SK-N-SH (cell line): Measurements from ENCODE around the gene SORBS1. TPM values are rescaled to one million over a fixed set of nuclear protein-coding genes. Genes with fewer than 3 reads are reported as not detected.

Source experiments
- CTCF ChIA-PET: fragments of 300-600, 350-600 bp; formaldehyde crosslinking; extraction: SDS; loops from one replicate; lab custom pipeline; 2021; lab: Yijun Ruan, JAX
- POLR2A ChIA-PET: fragments of 350-600 bp; sonication (Branson Sonifier 250); formaldehyde crosslinking; extraction: SDS; loops from one replicate; lab custom pipeline; 2020; ENCODE audit warnings: antibody characterized with exemption, inconsistent platforms; lab: Yijun Ruan, JAX
- DNase-seq: peaks from one replicate; pipeline ENCODE4 v3.0.0; 2012
- H2AFZ ChIP-seq: fragments of 200-600 bp; sonication (generic); 2 replicates; pipeline ENCODE4 v1.8.1; 2016; ENCODE audit warnings: antibody characterized with exemption, mild to moderate bottlenecking, low read depth
- H3F3A ChIP-seq: fragments of 200-600 bp; sonication (generic); replicated peaks from 2 replicates; pipeline ENCODE3; 2016; ENCODE audit warnings: antibody characterized with exemption, mild to moderate bottlenecking; ENCODE audit not compliant: insufficient read depth
- H3K27ac ChIP-seq, 2 experiments: fragments of 200-500 bp in 1 of 2; fragments of 200-600 bp in 1 of 2; sonication (Bioruptor generic) in 1 of 2; sonication (generic), shearing (Covaris generic) in 1 of 2; 2 replicates each; pipeline versions ENCODE4 v1.5.1 to v1.6.1; 2014 to 2016; ENCODE audit warnings: low read depth in 2 of 2, inconsistent platforms in 1 of 2, low read length in 1 of 2, mild to moderate bottlenecking in 1 of 2, mixed read lengths in 1 of 2
- H3K27me3 ChIP-seq: fragments of 200-600 bp; sonication (generic), shearing (Covaris generic); 2 replicates; pipeline ENCODE4 v1.6.1; 2016; ENCODE audit warnings: mixed run types; ENCODE audit not compliant: insufficient read depth
- H3K36me3 ChIP-seq, 2 experiments: fragments of 200-500 bp in 1 of 2; fragments of 200-600 bp in 1 of 2; sonication (Bioruptor generic) in 1 of 2; sonication (generic) in 1 of 2; replicated peaks in 1 of 2; 2 replicates each; pipeline versions ENCODE3 to v1.5.1; 2014 to 2016; ENCODE audit warnings: low read length in 1 of 2, mild to moderate bottlenecking in 1 of 2; ENCODE audit not compliant: insufficient read depth in 2 of 2, control insufficient read depth in 1 of 2
- H3K4me1 ChIP-seq, 2 experiments: fragments of 200-500 bp in 1 of 2; fragments of 200-600 bp in 1 of 2; sonication (Bioruptor generic) in 1 of 2; sonication (generic), shearing (Covaris generic) in 1 of 2; 2 replicates each; pipeline versions ENCODE4 v1.5.1 to v1.6.1; 2014 to 2016; ENCODE audit warnings: low read depth in 1 of 2, low read length in 1 of 2, mixed run types in 1 of 2; ENCODE audit not compliant: insufficient read depth in 2 of 2, control insufficient read depth in 1 of 2
- H3K4me2 ChIP-seq: fragments of 200-600 bp; sonication (generic), shearing (Covaris generic); 2 replicates; pipeline ENCODE4 v1.6.1; 2017; ENCODE audit warnings: mixed run types
- H3K4me3 ChIP-seq, 2 experiments: fragments of 200-500 bp in 1 of 2; fragments of 200-600 bp in 1 of 2; sonication (Bioruptor generic) in 1 of 2; sonication (generic), shearing (Covaris generic) in 1 of 2; 2 replicates each; pipeline versions ENCODE4 v1.5.1 to v1.8.1; 2014 to 2016; ENCODE audit warnings: low read depth in 2 of 2, inconsistent platforms in 1 of 2, low read length in 1 of 2, mild to moderate bottlenecking in 1 of 2, mixed read lengths in 1 of 2, moderate library complexity in 1 of 2
- H3K79me2 ChIP-seq: fragments of 200-600 bp; sonication (generic); 2 replicates; pipeline ENCODE4 v1.8.1; 2017; ENCODE audit warnings: mild to moderate bottlenecking; ENCODE audit not compliant: insufficient read depth
- H3K9ac ChIP-seq: fragments of 200-600 bp; sonication (generic); 2 replicates; pipeline ENCODE4 v1.6.1; 2017; ENCODE audit warnings: mixed run types
- H3K9me2 ChIP-seq: fragments of 200-600 bp; sonication (generic); 2 replicates; pipeline ENCODE4 v1.6.1; 2017; ENCODE audit warnings: mixed run types
- H3K9me3 ChIP-seq: fragments of 200-600 bp; sonication (generic); 2 replicates; pipeline ENCODE4 v1.6.1; 2017; ENCODE audit warnings: mixed run types, mild to moderate bottlenecking, moderate library complexity
- H4K20me1 ChIP-seq: fragments of 200-600 bp; sonication (generic); 2 replicates; pipeline ENCODE4 v1.6.1; 2017; ENCODE audit warnings: mild to moderate bottlenecking, mixed run types; ENCODE audit not compliant: insufficient read depth
- ELF1 ChIP-seq: IDR thresholded peaks from 2 replicates; pipeline ENCODE4 v1.4.0; 2012
- EP300 ChIP-seq, 2 experiments: IDR thresholded peaks; 2 replicates each; pipeline versions ENCODE4 v1.4.0 to v1.6.1; 2012; ENCODE audit warnings: borderline replicate concordance in 1 of 2, low read depth in 1 of 2, low read length in 1 of 2
- FOSL2 ChIP-seq: IDR thresholded peaks from 2 replicates; pipeline ENCODE4 v1.4.0; 2012; ENCODE audit warnings: low read depth, mild to moderate bottlenecking, moderate library complexity, borderline replicate concordance
- NRF1 ChIP-seq: IDR thresholded peaks from 2 replicates; pipeline ENCODE4 v1.6.1; 2012; ENCODE audit warnings: low read depth, mild to moderate bottlenecking, low read length
- POLR2AphosphoS5 ChIP-seq: IDR thresholded peaks from 2 replicates; pipeline ENCODE4 v1.6.1; 2012; ENCODE audit warnings: low read depth, low read length
- TAF1 ChIP-seq: IDR thresholded peaks from 2 replicates; pipeline ENCODE4 v1.6.1; 2012; ENCODE audit warnings: low read depth, mild to moderate bottlenecking, low read length, moderate library complexity, borderline replicate concordance
- TCF12 ChIP-seq: IDR thresholded peaks from 2 replicates; pipeline ENCODE4 v1.4.0; 2012
- TEAD4 ChIP-seq: IDR thresholded peaks from 2 replicates; pipeline ENCODE4 v1.4.0; 2012; ENCODE audit warnings: mild to moderate bottlenecking, borderline replicate concordance; ENCODE audit not compliant: insufficient read depth
- WGBS: methylation state at CpG from one replicate; pipeline ENCODE4 v1.1.6; 2017; ENCODE audit warnings: low lambda C conversion rate; 5-methylcytosine and 5-hydroxymethylcytosine counted together
- polyA plus RNA-seq, 3 experiments: library from polyadenylated mRNA; depleted of rRNA; stranded (reverse); fragments of >200 nt; gene quantifications; 2 replicates each; pipeline ENCODE4 v1.2.3, GENCODE V29; 2012
- TF ChIP-seq, protein P1 (sequence below): IDR thresholded peaks from 2 replicates; pipeline ENCODE4 v1.6.1; 2012; ENCODE audit warnings: mild to moderate bottlenecking, low read depth, low read length, moderate library complexity
- TF ChIP-seq, protein P2 (sequence below): fragments of 150-350 bp; IDR thresholded peaks from 2 replicates; pipeline ENCODE4 v1.6.1; 2017; ENCODE audit warnings: antibody characterized with exemption, low read length, low read depth, borderline replicate concordance
- TF ChIP-seq, protein P3 (sequence below): fragments of 200-600 bp; sonication (generic); IDR thresholded peaks from 2 replicates; pipeline ENCODE4 v1.6.1; 2017; ENCODE audit warnings: antibody characterized with exemption, mild to moderate bottlenecking, moderate library complexity
- TF ChIP-seq, protein P4 (sequence below): IDR thresholded peaks from 2 replicates; pipeline ENCODE4 v1.4.0; 2012; ENCODE audit warnings: low read depth, borderline replicate concordance

SORBS1 gene
- polyA plus RNA-seq, 1 of the 3 experiments (the other 2 are of a cell fraction) = 0.36 TPM

DNA sequence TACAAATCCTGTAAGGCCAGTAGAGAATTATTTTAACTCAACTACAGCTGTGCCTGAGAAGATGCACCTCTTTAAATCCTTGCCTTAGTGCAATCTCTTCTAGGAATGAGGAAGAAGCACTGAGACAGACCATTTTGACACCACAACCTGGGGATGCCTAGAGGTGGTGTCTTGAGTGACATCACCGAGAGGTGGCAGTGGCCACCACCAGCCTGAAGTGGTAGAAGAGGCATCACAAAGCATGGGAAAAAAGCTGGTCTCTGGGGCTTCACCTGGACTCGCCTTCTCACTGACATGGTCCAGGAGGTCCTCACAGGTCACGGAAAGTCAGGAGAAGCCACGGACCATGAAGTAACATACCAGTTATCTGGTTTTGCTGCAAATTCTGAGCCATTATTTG is 171.2 kb downstream of the SORBS1 start:
- ChIA-PET POLR2A (no interaction called here), CTCF (interaction anchor here (0.9 to 7.7 kb wide), 2 partner anchors 12 to 16 kb away, joined by 4 to 61 read pairs; no protein-coding TSS in a partner anchor)
- H3K9ac ChIP-seq = no peak overlapping the region
- TF ChIP-seq EP300 (IDR thresholded peaks at IDR 0.05; ENCODE audit: borderline replicate concordance in 1 of 2, low read depth in 1 of 2, low read length in 1 of 2) = no peak
- TF ChIP-seq, protein P1, sequence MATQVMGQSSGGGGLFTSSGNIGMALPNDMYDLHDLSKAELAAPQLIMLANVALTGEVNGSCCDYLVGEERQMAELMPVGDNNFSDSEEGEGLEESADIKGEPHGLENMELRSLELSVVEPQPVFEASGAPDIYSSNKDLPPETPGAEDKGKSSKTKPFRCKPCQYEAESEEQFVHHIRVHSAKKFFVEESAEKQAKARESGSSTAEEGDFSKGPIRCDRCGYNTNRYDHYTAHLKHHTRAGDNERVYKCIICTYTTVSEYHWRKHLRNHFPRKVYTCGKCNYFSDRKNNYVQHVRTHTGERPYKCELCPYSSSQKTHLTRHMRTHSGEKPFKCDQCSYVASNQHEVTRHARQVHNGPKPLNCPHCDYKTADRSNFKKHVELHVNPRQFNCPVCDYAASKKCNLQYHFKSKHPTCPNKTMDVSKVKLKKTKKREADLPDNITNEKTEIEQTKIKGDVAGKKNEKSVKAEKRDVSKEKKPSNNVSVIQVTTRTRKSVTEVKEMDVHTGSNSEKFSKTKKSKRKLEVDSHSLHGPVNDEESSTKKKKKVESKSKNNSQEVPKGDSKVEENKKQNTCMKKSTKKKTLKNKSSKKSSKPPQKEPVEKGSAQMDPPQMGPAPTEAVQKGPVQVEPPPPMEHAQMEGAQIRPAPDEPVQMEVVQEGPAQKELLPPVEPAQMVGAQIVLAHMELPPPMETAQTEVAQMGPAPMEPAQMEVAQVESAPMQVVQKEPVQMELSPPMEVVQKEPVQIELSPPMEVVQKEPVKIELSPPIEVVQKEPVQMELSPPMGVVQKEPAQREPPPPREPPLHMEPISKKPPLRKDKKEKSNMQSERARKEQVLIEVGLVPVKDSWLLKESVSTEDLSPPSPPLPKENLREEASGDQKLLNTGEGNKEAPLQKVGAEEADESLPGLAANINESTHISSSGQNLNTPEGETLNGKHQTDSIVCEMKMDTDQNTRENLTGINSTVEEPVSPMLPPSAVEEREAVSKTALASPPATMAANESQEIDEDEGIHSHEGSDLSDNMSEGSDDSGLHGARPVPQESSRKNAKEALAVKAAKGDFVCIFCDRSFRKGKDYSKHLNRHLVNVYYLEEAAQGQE = no peak
- no peak for TF ChIP-seq NRF1
- TF ChIP-seq POLR2AphosphoS5 = no peak
- no peak for TF ChIP-seq ELF1
- TF ChIP-seq TEAD4 = no peak
- TF ChIP-seq FOSL2 = no peak
- TF ChIP-seq, protein P2, sequence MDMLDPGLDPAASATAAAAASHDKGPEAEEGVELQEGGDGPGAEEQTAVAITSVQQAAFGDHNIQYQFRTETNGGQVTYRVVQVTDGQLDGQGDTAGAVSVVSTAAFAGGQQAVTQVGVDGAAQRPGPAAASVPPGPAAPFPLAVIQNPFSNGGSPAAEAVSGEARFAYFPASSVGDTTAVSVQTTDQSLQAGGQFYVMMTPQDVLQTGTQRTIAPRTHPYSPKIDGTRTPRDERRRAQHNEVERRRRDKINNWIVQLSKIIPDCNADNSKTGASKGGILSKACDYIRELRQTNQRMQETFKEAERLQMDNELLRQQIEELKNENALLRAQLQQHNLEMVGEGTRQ = no peak
- DNase-seq = no peak
- H3K9me3 ChIP-seq = no peaks in the 10 kb centered on the region
- H3K9me2 ChIP-seq = no peaks in the 10 kb centered on the region
- no peaks in the 10 kb centered on the region; the same call in 1 of the 2 replicates for H3K27me3 ChIP-seq
- no peak overlapping the region for H3K4me3 ChIP-seq
- H3K4me1 ChIP-seq = no peaks in the 10 kb centered on the region
- no peak overlapping the region for H3K27ac ChIP-seq
- no peaks in the 10 kb centered on the region for H3K36me3 ChIP-seq
- H3K4me2 ChIP-seq = no peak overlapping the region
- no peak overlapping the region for H2AFZ ChIP-seq
- no peaks in the 10 kb centered on the region for H3F3A ChIP-seq
- no peaks in the 10 kb centered on the region for H3K79me2 ChIP-seq
- H4K20me1 ChIP-seq = no peaks in the 10 kb centered on the region
- WGBS = 70% methylated on average over 4 of the region's 4 CpGs

DNA sequence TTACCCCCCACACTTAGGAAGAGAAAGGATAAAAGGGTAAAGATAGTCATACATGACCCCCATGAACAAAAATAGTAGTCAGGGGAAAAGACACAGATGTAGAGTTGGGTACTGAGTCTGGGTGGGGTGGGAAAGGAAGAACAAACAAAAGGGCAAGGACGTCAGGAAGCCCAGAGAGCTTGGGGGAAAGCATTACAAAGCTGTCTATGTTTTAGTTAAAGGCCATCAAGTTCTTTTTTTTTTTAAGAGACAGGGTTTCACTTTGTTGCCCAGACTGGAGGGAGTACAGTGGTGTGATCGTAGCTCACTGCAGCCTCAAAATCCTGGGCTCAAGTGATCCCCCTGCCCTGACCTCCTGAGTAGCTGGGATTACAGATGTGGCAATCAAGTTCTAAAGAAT is 172.0 kb downstream of the SORBS1 start:
- Histone ChIP-seq H2AFZ (no peak overlapping the region), H3K4me1 (no peaks in the 10 kb centered on the region), H3K36me3 (no peaks in the 10 kb centered on the region), H3F3A (no peaks in the 10 kb centered on the region), H3K4me3 (no peak overlapping the region), H3K9ac (no peak overlapping the region), H4K20me1 (no peaks in the 10 kb centered on the region), H3K4me2 (no peak overlapping the region), H3K27ac (no peak overlapping the region), H3K9me2 (no peaks in the 10 kb centered on the region), H3K79me2 (no peaks in the 10 kb centered on the region), H3K27me3 (no peaks in the 10 kb centered on the region; the same call in 1 of the 2 replicates), H3K9me3 (no peaks in the 10 kb centered on the region)
- ChIA-PET CTCF (interaction anchor here (0.7 to 7.7 kb wide), 4 partner anchors 11 to 41 kb away, joined by 3 to 61 read pairs (median 4); no protein-coding TSS in a partner anchor), POLR2A (interaction anchor here (1.3 kb wide), 1 partner anchor 10 kb away, joined by 3 read pairs; no protein-coding TSS in a partner anchor)
- WGBS = 15% methylated on average over 2 of the region's 2 CpGs
- no peak for DNase-seq
- TF ChIP-seq NRF1 (no peak), TEAD4 (no peak), TCF12 (no peak), POLR2AphosphoS5 (no peak), EP300 (IDR thresholded peaks at IDR 0.05; ENCODE audit: borderline replicate concordance in 1 of 2, low read depth in 1 of 2, low read length in 1 of 2) (no peak), TAF1 (no peak)
- TF ChIP-seq, protein P3, sequence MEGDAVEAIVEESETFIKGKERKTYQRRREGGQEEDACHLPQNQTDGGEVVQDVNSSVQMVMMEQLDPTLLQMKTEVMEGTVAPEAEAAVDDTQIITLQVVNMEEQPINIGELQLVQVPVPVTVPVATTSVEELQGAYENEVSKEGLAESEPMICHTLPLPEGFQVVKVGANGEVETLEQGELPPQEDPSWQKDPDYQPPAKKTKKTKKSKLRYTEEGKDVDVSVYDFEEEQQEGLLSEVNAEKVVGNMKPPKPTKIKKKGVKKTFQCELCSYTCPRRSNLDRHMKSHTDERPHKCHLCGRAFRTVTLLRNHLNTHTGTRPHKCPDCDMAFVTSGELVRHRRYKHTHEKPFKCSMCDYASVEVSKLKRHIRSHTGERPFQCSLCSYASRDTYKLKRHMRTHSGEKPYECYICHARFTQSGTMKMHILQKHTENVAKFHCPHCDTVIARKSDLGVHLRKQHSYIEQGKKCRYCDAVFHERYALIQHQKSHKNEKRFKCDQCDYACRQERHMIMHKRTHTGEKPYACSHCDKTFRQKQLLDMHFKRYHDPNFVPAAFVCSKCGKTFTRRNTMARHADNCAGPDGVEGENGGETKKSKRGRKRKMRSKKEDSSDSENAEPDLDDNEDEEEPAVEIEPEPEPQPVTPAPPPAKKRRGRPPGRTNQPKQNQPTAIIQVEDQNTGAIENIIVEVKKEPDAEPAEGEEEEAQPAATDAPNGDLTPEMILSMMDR = no peak
- TF ChIP-seq, protein P2 = no peak
- TF ChIP-seq, protein P4, sequence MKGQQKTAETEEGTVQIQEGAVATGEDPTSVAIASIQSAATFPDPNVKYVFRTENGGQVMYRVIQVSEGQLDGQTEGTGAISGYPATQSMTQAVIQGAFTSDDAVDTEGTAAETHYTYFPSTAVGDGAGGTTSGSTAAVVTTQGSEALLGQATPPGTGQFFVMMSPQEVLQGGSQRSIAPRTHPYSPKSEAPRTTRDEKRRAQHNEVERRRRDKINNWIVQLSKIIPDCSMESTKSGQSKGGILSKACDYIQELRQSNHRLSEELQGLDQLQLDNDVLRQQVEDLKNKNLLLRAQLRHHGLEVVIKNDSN = no peak
- TF ChIP-seq, protein P1 = no peak
